Glutamatergic neuron (in vitro differentiated cells): Measurements from ENCODE around the gene SRBD1. TPM values are rescaled to one million over a fixed set of nuclear protein-coding genes. Genes with fewer than 3 reads are reported as not detected.

Experiments
- DNase-seq: peaks from one replicate; pipeline ENCODE4 v3.0.0; 2022
- H3K27ac Mint-ChIP-seq: one replicate; pipeline ENCODE4 v1.8.0; 2020; ENCODE audit warnings: mild to moderate bottlenecking, mixed read lengths, inconsistent platforms; ENCODE audit not compliant: unreplicated experiment
- H3K27me3 Mint-ChIP-seq: one replicate; pipeline ENCODE4 v1.8.0; 2020; ENCODE audit warnings: mild to moderate bottlenecking, moderate library complexity, mixed read lengths, inconsistent platforms; ENCODE audit not compliant: unreplicated experiment
- H3K36me3 Mint-ChIP-seq: one replicate; pipeline ENCODE4 v1.8.0; 2020; ENCODE audit warnings: mild to moderate bottlenecking, mixed read lengths, inconsistent platforms; ENCODE audit not compliant: unreplicated experiment
- H3K4me1 Mint-ChIP-seq: one replicate; pipeline ENCODE4 v1.8.0; 2020; ENCODE audit warnings: mild to moderate bottlenecking, low read depth, mixed read lengths, inconsistent platforms; ENCODE audit not compliant: unreplicated experiment
- H3K4me3 Mint-ChIP-seq: one replicate; pipeline ENCODE4 v1.8.0; 2020; ENCODE audit warnings: mild to moderate bottlenecking, mixed read lengths, inconsistent platforms; ENCODE audit not compliant: unreplicated experiment
- H3K9me3 Mint-ChIP-seq: one replicate; pipeline ENCODE4 v1.8.0; 2020; ENCODE audit warnings: mild to moderate bottlenecking, moderate library complexity, mixed read lengths, inconsistent platforms; ENCODE audit not compliant: unreplicated experiment
- CTCF ChIP-seq: fragments of 200-600 bp; sonication (generic); IDR thresholded peaks from one replicate; pipeline ENCODE4 v1.5.0; 2021; ENCODE audit not compliant: partially characterized antibody, unreplicated experiment
- total RNA-seq: library from RNA; stranded (reverse); fragmentation: NEBNext Ultra II Directional; extraction: Animal tissue kit (Norgen Biotek cat#: 25700); gene quantifications from one replicate; pipeline ENCODE4 v1.2.1, GENCODE V29; 2021; ENCODE audit not compliant: unreplicated experiment

Gene SRBD1
- total RNA-seq, 1 donor from 2014 or later: 16.1 TPM

GRCh38 chr2:45390441-45390840 lies 220.6 kb downstream of the SRBD1 start:
- no peak overlapping the region for H3K4me3 Mint-ChIP-seq
- H3K36me3 Mint-ChIP-seq: no peaks in the 10 kb centered on the region
- H3K9me3 Mint-ChIP-seq: no peaks in the 10 kb centered on the region
- TF ChIP-seq CTCF: no peak
- DNase-seq: no peak
- no peaks in the 10 kb centered on the region for H3K27me3 Mint-ChIP-seq
- no peak overlapping the region for H3K27ac Mint-ChIP-seq
- H3K4me1 Mint-ChIP-seq: peaks cover 14% of the 10 kb centered on the region

GRCh38 chr2:45388541-45389100 lies 222.4 kb downstream of the SRBD1 start:
- no peaks in the 10 kb centered on the region for H3K9me3 Mint-ChIP-seq
- H3K27ac Mint-ChIP-seq: no peak overlapping the region
- no peaks in the 10 kb centered on the region for H3K27me3 Mint-ChIP-seq
- H3K36me3 Mint-ChIP-seq: no peaks in the 10 kb centered on the region
- H3K4me3 Mint-ChIP-seq: no peak overlapping the region
- peaks cover 10% of the 10 kb centered on the region for H3K4me1 Mint-ChIP-seq
- no peak for DNase-seq
- TF ChIP-seq CTCF: no peak

- TF ChIP-seq CTCF: no peak
- H3K27ac Mint-ChIP-seq: no peak overlapping the region
These were observed 228.3 kb downstream of the SRBD1 start for GRCh38 chr2:45382744-45383143.

GRCh38 chr2:45380131-45380836 lies 230.8 kb downstream of the SRBD1 start:
- H3K4me3 Mint-ChIP-seq: no peak overlapping the region
- no peak overlapping the region for H3K27ac Mint-ChIP-seq
- peaks cover 2% of the 10 kb centered on the region for H3K27me3 Mint-ChIP-seq
- DNase-seq: no peak
- H3K36me3 Mint-ChIP-seq: no peaks in the 10 kb centered on the region
- no peaks in the 10 kb centered on the region for H3K9me3 Mint-ChIP-seq
- H3K4me1 Mint-ChIP-seq: no peaks in the 10 kb centered on the region
- no peak for TF ChIP-seq CTCF

More at GRCh38 chr2:45382744-45383143, 228.3 kb downstream of the SRBD1 start:
- Mint-ChIP-seq H3K4me1 (no peaks in the 10 kb centered on the region), H3K9me3 (no peaks in the 10 kb centered on the region), H3K4me3 (no peak overlapping the region), H3K36me3 (no peaks in the 10 kb centered on the region), H3K27me3 (peaks cover 2% of the 10 kb centered on the region)
- no peak for DNase-seq

- Mint-ChIP-seq H3K27ac (no peak overlapping the region), H3K4me1 (no peaks in the 10 kb centered on the region), H3K4me3 (no peak overlapping the region), H3K27me3 (peaks cover 2% of the 10 kb centered on the region), H3K9me3 (no peaks in the 10 kb centered on the region), H3K36me3 (no peaks in the 10 kb centered on the region)
- DNase-seq: no peak
- no peak for TF ChIP-seq CTCF
These were observed 231.5 kb downstream of the SRBD1 start for GRCh38 chr2:45379399-45380087.
